Natural killer cell (primary cell): ENCODE measurements around the gene DENND2A. TPM values are rescaled to one million over a fixed set of nuclear protein-coding genes. Genes with fewer than 3 reads are reported as not detected.
"Not testable (repeated sequence)": the region's sequence is repeated elsewhere in the genome, so short reads cannot be mapped to it uniquely, and the experiment has no call there.

Experiments used
- ATAC-seq, 3 donors: fragments of 150-1000 bp in 2 of 3; fragments of 200-7000 bp in 1 of 3; cut with Tn5 transposase; 1 replicate in 1 of 3; 2 replicates in 2 of 3; pipeline ENCODE4 v1.10.0; 2021; ENCODE audit warnings: mild to moderate bottlenecking in 2 of 3, moderate library complexity in 2 of 3
- DNase-seq, 2 donors: peaks; one replicate each; pipeline versions ENCODE4 v3.0.0 to v3.0.0-alpha.2; 2013 to 2021; ENCODE audit warnings: mixed read lengths in 1 of 2
- H3K27ac ChIP-seq: one replicate; pipeline ENCODE4 v1.5.1; 2013; ENCODE audit warnings: mild to moderate bottlenecking, low read length
- H3K27me3 ChIP-seq: one replicate; pipeline ENCODE4 v1.6.1; 2013; ENCODE audit warnings: low read length; ENCODE audit not compliant: control insufficient read depth, insufficient read depth
- H3K36me3 ChIP-seq: one replicate; pipeline ENCODE4 v1.6.1; 2013; ENCODE audit warnings: low read length; ENCODE audit not compliant: control insufficient read depth, insufficient read depth
- H3K4me1 ChIP-seq: one replicate; pipeline ENCODE4 v1.6.1; 2013; ENCODE audit warnings: low read length; ENCODE audit not compliant: control insufficient read depth, insufficient read depth
- H3K4me3 ChIP-seq: one replicate; pipeline ENCODE4 v1.5.1; 2013; ENCODE audit warnings: low read length
- H3K9me3 ChIP-seq: one replicate; pipeline ENCODE4 v1.6.1; 2013; ENCODE audit warnings: low read length; ENCODE audit not compliant: control insufficient read depth, insufficient read depth
- H3K27ac Mint-ChIP-seq, 2 donors: one replicate each; pipeline ENCODE4 v1.8.0; 2022; ENCODE audit warnings: mild to moderate bottlenecking in 2 of 2, mixed read lengths in 2 of 2, moderate library complexity in 1 of 2
- H3K27me3 Mint-ChIP-seq, 2 donors: one replicate each; pipeline ENCODE4 v1.8.0; 2022; ENCODE audit warnings: low read depth in 2 of 2, mixed read lengths in 2 of 2
- H3K36me3 Mint-ChIP-seq: one replicate; pipeline ENCODE4 v1.8.0; 2022; ENCODE audit warnings: mixed read lengths
- H3K4me1 Mint-ChIP-seq, 2 donors: one replicate each; pipeline ENCODE4 v1.8.0; 2022; ENCODE audit warnings: mixed read lengths in 2 of 2
- H3K4me3 Mint-ChIP-seq: one replicate; pipeline ENCODE4 v1.8.0; 2022; ENCODE audit warnings: mild to moderate bottlenecking, moderate library complexity, mixed read lengths
- H3K9me3 Mint-ChIP-seq, 2 donors: one replicate each; pipeline ENCODE4 v1.8.0; 2022; ENCODE audit warnings: mixed read lengths in 2 of 2
- WGBS: methylation state at CpG from one replicate; pipeline ENCODE4 v1.1.7; 2013; ENCODE audit warnings: missing lambda C conversion rate; ENCODE audit not compliant: insufficient coverage; 5-methylcytosine and 5-hydroxymethylcytosine counted together
- intact Hi-C: fragments of 100-400 bp; cut with micrococcal nuclease; formaldehyde crosslinking; loops from one replicate; pipeline ENCODE4 v1.14.2; 2022
- total RNA-seq, 4 donors: library from RNA; stranded (reverse); fragments of 120-200 nt in 1 of 4; gene quantifications; one replicate each; pipeline versions ENCODE4 v1.2.3 to v1.2.4, GENCODE V29; 2013 to 2022
- TF ChIP-seq, protein P1 (sequence below): fragments of 200-600 bp; IDR thresholded peaks from one replicate; pipeline ENCODE4 v1.8.0; 2022; ENCODE audit warnings: antibody characterized with exemption

DENND2A gene
- total RNA-seq, 3 donors from 2014 or later (not counting 1 experiment from before 2014, with no cell fraction given), result 0.12 TPM; not detected in 2

GRCh38 chr7:140678816-140679130 is 38.2 kb upstream of the DENND2A start:
- Histone ChIP-seq H3K4me1 (peaks cover 25% of the 10 kb centered on the region), H3K4me3 (no peak overlapping the region), H3K27ac (no peak overlapping the region), H3K36me3 (peaks cover 18% of the 10 kb centered on the region), H3K9me3 (no peaks in the 10 kb centered on the region), H3K27me3 (no peaks in the 10 kb centered on the region)
- TF ChIP-seq, protein P1, sequence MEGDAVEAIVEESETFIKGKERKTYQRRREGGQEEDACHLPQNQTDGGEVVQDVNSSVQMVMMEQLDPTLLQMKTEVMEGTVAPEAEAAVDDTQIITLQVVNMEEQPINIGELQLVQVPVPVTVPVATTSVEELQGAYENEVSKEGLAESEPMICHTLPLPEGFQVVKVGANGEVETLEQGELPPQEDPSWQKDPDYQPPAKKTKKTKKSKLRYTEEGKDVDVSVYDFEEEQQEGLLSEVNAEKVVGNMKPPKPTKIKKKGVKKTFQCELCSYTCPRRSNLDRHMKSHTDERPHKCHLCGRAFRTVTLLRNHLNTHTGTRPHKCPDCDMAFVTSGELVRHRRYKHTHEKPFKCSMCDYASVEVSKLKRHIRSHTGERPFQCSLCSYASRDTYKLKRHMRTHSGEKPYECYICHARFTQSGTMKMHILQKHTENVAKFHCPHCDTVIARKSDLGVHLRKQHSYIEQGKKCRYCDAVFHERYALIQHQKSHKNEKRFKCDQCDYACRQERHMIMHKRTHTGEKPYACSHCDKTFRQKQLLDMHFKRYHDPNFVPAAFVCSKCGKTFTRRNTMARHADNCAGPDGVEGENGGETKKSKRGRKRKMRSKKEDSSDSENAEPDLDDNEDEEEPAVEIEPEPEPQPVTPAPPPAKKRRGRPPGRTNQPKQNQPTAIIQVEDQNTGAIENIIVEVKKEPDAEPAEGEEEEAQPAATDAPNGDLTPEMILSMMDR, result no peak
- Mint-ChIP-seq H3K27ac (no peak overlapping the region), H3K4me3 (no peak overlapping the region), H3K36me3 (no peaks in the 10 kb centered on the region), H3K4me1 (peaks cover 33 to 39% of the 10 kb centered on the region in 2 donors), H3K27me3 (no peaks in the 10 kb centered on the region), H3K9me3 (no peaks in the 10 kb centered on the region)
- DNase-seq (no peak), ATAC-seq (no peak)
- 95% methylated on average over 7 of the region's 7 CpGs for WGBS
- intact Hi-C loops, result no loop called here

GRCh38 chr7:140678081-140678815 is 37.6 kb upstream of the DENND2A start:
- Histone ChIP-seq H3K27me3 (no peaks in the 10 kb centered on the region), H3K9me3 (no peaks in the 10 kb centered on the region), H3K27ac (no peak overlapping the region), H3K4me3 (no peak overlapping the region), H3K4me1 (peaks cover 30% of the 10 kb centered on the region), H3K36me3 (peaks cover 18% of the 10 kb centered on the region)
- no peak overlapping the region for H3K27ac Mint-ChIP-seq
- WGBS, result 98% methylated on average over 20 of the region's 20 CpGs
- peaks cover 37 to 39% of the 10 kb centered on the region in 2 donors for H3K4me1 Mint-ChIP-seq
- intact Hi-C loops, result no loop called here
- H3K4me3 Mint-ChIP-seq, result no peak overlapping the region
- DNase-seq (no peak), ATAC-seq (no peak)
- H3K9me3 Mint-ChIP-seq, result no peaks in the 10 kb centered on the region
- no peaks in the 10 kb centered on the region for H3K27me3 Mint-ChIP-seq
- TF ChIP-seq, protein P1, result no peak
- H3K36me3 Mint-ChIP-seq, result no peaks in the 10 kb centered on the region

DNA sequence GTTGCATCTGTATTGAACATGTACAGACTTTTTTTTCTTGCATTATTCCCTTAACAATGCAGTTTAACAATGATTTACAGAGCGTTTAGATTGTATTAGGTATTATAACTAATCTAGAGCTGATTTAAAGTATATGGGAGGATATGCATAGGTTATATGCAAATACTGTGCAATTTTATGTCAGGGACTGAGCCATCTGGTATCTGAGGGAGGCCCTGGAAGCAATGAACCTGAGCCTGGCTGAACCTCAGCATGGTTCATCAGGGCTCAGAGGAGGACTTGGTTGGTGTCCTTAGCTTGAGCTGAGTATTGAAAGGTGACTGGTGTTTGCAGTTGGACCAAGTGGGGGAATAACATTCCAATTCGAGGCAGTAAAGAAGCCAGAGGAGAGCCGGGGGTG is 36.9 kb upstream of the DENND2A start:
- Mint-ChIP-seq H3K4me3 (no peak overlapping the region), H3K27me3 (no peaks in the 10 kb centered on the region), H3K4me1 (peaks cover 37 to 39% of the 10 kb centered on the region in 2 donors), H3K27ac (no peak overlapping the region), H3K36me3 (no peaks in the 10 kb centered on the region), H3K9me3 (no peaks in the 10 kb centered on the region)
- H3K4me1 ChIP-seq, result peaks cover 31% of the 10 kb centered on the region
- H3K27me3 ChIP-seq, result no peaks in the 10 kb centered on the region
- 90% methylated on average over 3 of the region's 3 CpGs for WGBS
- no peak for DNase-seq
- no peak overlapping the region for H3K4me3 ChIP-seq
- intact Hi-C loops, result no loop called here
- no peak for ATAC-seq
- H3K9me3 ChIP-seq, result no peaks in the 10 kb centered on the region
- no peak overlapping the region for H3K27ac ChIP-seq
- TF ChIP-seq, protein P1, result no peak
- H3K36me3 ChIP-seq, result peaks cover 18% of the 10 kb centered on the region

DNA sequence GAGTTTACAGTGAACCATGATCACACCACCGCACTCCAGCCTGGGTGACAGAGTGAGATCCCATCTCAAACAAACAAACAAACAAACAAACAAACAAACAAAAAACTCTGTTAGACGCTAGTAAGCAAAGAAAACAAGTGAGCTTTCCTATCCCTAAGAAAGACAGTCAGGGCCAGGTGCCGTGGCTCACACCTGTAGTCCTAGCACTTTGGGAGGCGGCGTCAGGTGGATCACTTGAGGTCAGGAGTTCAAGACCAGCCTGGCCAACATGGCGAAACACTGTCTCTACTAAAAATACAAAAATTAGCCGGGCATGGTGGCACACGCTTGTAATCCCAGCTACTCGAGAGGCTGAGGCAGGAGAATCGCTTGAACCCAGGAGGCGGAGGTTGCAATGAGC is 36.3 kb upstream of the DENND2A start:
- peaks cover 37 to 39% of the 10 kb centered on the region in 2 donors for H3K4me1 Mint-ChIP-seq
- H3K36me3 Mint-ChIP-seq, intact Hi-C loops: not testable (repeated sequence)

More for the DNA sequence above, 36.3 kb upstream of the DENND2A start:
- DNase-seq, H3K27ac Mint-ChIP-seq, H3K4me3 Mint-ChIP-seq, H3K27me3 ChIP-seq, H3K9me3 Mint-ChIP-seq, H3K9me3 ChIP-seq, H3K27ac ChIP-seq, H3K4me3 ChIP-seq, H3K27me3 Mint-ChIP-seq, ATAC-seq: not testable (repeated sequence)
- Histone ChIP-seq H3K4me1 (peaks cover 31% of the 10 kb centered on the region), H3K36me3 (peaks cover 15% of the 10 kb centered on the region)
- 98% methylated on average over 11 of the region's 11 CpGs for WGBS
